Neural cell (in vitro differentiated cells): ENCODE measurements around the gene MEIOB. TPM values are rescaled to one million over a fixed set of nuclear protein-coding genes. Genes with fewer than 3 reads are reported as not detected.

ENCODE experiments used
- H2AFZ ChIP-seq: fragments of 200-600, 300-800 bp; sonication (generic), shearing (Covaris generic); 2 replicates; pipeline ENCODE4 v1.6.0; 2014; ENCODE audit warnings: low read depth, mild to moderate bottlenecking, antibody characterized with exemption, low read length, moderate library complexity
- H3F3A ChIP-seq: fragments of 200-600 bp; shearing (Covaris generic); 2 replicates; pipeline ENCODE4 v1.6.1; 2016; ENCODE audit warnings: mild to moderate bottlenecking, moderate library complexity, mixed read lengths, antibody characterized with exemption, low read length; ENCODE audit not compliant: insufficient read depth, poor library complexity, severe bottlenecking
- H3K27ac ChIP-seq: fragments of 200-600, 300-800 bp; sonication (generic), shearing (Covaris generic); 2 replicates; pipeline ENCODE4 v1.5.1; 2014; ENCODE audit warnings: mild to moderate bottlenecking, low read length, moderate library complexity
- H3K27me3 ChIP-seq: fragments of 300-800, 200-600 bp; sonication (generic), shearing (Covaris generic); 2 replicates; pipeline ENCODE4 v1.6.0; 2014; ENCODE audit warnings: mild to moderate bottlenecking, low read depth, low read length, moderate library complexity; ENCODE audit not compliant: insufficient read depth
- H3K36me3 ChIP-seq: fragments of 300-800, 200-600 bp; sonication (generic), shearing (Covaris generic); 2 replicates; pipeline ENCODE4 v1.5.1; 2014; ENCODE audit warnings: mild to moderate bottlenecking, antibody characterized with exemption, low read length, moderate library complexity; ENCODE audit not compliant: insufficient read depth
- H3K4me2 ChIP-seq: fragments of 300-800, 200-600 bp; sonication (generic), shearing (Covaris generic); 2 replicates; pipeline ENCODE4 v1.6.0; 2014; ENCODE audit warnings: mild to moderate bottlenecking, low read length
- H3K4me3 ChIP-seq: fragments of 300-800, 200-600 bp; sonication (generic), shearing (Covaris generic); 2 replicates; pipeline ENCODE4 v1.5.1; 2014; ENCODE audit warnings: mild to moderate bottlenecking, low read length, moderate library complexity
- H3K79me2 ChIP-seq: fragments of 200-600 bp; shearing (Covaris generic); replicated peaks from 2 replicates; pipeline ENCODE4 v1.6.0; 2014; ENCODE audit warnings: mild to moderate bottlenecking, low read length, moderate library complexity; ENCODE audit not compliant: insufficient read depth
- H3K9ac ChIP-seq: fragments of 300-800, 200-600 bp; sonication (generic), shearing (Covaris generic); 2 replicates; pipeline ENCODE4 v1.6.1; 2016; ENCODE audit warnings: mild to moderate bottlenecking, low read length, mixed read lengths
- H3K9me2 ChIP-seq: fragments of 200-600 bp; shearing (Covaris generic); 2 replicates; pipeline ENCODE4 v1.6.1; 2016; ENCODE audit warnings: mild to moderate bottlenecking, low read length, mixed read lengths; ENCODE audit not compliant: insufficient read depth
- H3K9me3 ChIP-seq: fragments of 200-600, 300-800 bp; sonication (generic), shearing (Covaris generic); 2 replicates; pipeline ENCODE4 v1.6.1; 2016; ENCODE audit warnings: mild to moderate bottlenecking, mixed run types, low read length, moderate library complexity, mixed read lengths
- H4K20me1 ChIP-seq: fragments of 200-600 bp; shearing (Covaris generic); 2 replicates; pipeline ENCODE4 v1.6.1; 2016; ENCODE audit warnings: mild to moderate bottlenecking, mixed run types; ENCODE audit not compliant: insufficient read depth
- EP300 ChIP-seq: fragments of 450-650 bp; conservative IDR thresholded peaks from 2 replicates; pipeline ENCODE4 v1.6.1; 2014; ENCODE audit warnings: antibody characterized with exemption, mild to moderate bottlenecking, moderate library complexity; ENCODE audit not compliant: poor library complexity, severe bottlenecking
- EZH2 ChIP-seq: fragments of 200-600, 300-800 bp; shearing (Covaris generic), sonication (generic); IDR thresholded peaks from 2 replicates; pipeline ENCODE4 v1.6.1; 2014; ENCODE audit warnings: antibody characterized with exemption, low read length, borderline replicate concordance, mild to moderate bottlenecking; ENCODE audit not compliant: insufficient read depth, poor library complexity, severe bottlenecking
- MXI1 ChIP-seq: fragments of 450-650 bp; conservative IDR thresholded peaks from 2 replicates; pipeline ENCODE4 v1.6.1; 2014; ENCODE audit warnings: antibody characterized with exemption, mild to moderate bottlenecking; ENCODE audit not compliant: poor library complexity, severe bottlenecking
- POLR2AphosphoS5 ChIP-seq: IDR thresholded peaks from 2 replicates; pipeline ENCODE4 v1.6.1; 2012
- RAD21 ChIP-seq: fragments of 450-650 bp; conservative IDR thresholded peaks from 2 replicates; pipeline ENCODE4 v1.6.1; 2014; ENCODE audit warnings: antibody characterized with exemption, mild to moderate bottlenecking, moderate library complexity
- SMC3 ChIP-seq: fragments of 450-650 bp; conservative IDR thresholded peaks from 2 replicates; pipeline ENCODE4 v1.6.1; 2014; ENCODE audit warnings: antibody characterized with exemption, mild to moderate bottlenecking, moderate library complexity; ENCODE audit not compliant: poor library complexity
- TAF1 ChIP-seq: IDR thresholded peaks from 2 replicates; pipeline ENCODE4 v1.6.1; 2012; ENCODE audit warnings: low read depth
- polyA plus RNA-seq: library from polyadenylated mRNA; depleted of rRNA; stranded (reverse); fragments of >200 nt; gene quantifications from 2 replicates; pipeline ENCODE4 v1.2.3, GENCODE V29; 2014
- TF ChIP-seq, protein P1 (sequence below): fragments of 450-650 bp; IDR thresholded peaks from 2 replicates; pipeline ENCODE4 v1.5.1; 2014; ENCODE audit warnings: antibody characterized with exemption, mild to moderate bottlenecking, moderate library complexity; ENCODE audit not compliant: poor library complexity, severe bottlenecking
- TF ChIP-seq, protein P2 (sequence below): IDR thresholded peaks from 2 replicates; pipeline ENCODE4 v1.6.1; 2012; ENCODE audit warnings: borderline replicate concordance

Gene MEIOB
- polyA plus RNA-seq, 1 donor from 2014 or later = not detected

DNA sequence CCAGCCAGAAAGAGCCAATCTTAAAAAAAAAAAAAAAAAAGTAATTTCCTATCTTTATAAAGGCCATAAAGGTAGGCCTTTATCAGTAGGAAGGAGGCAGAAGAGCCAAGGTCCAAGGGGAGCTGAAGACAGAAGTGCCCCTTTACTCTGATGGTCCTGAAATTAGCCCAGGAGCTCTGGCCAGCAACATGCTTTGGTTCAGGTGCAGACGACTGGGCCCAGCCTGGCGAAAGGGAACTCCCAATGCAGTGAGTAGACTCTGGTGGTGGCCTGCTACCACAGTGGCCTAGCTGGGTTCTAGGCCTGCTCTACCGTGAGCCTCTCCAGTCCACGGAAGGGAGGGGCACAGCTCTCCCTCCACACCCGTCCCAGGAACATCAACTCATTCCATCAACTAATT lies 23.1 kb upstream of the MEIOB start:
- TF ChIP-seq SMC3 = no peak
- no peak for TF ChIP-seq RAD21
- no peak for TF ChIP-seq MXI1
- no peak for TF ChIP-seq EP300
- no peak for TF ChIP-seq EZH2
- TF ChIP-seq, protein P1, sequence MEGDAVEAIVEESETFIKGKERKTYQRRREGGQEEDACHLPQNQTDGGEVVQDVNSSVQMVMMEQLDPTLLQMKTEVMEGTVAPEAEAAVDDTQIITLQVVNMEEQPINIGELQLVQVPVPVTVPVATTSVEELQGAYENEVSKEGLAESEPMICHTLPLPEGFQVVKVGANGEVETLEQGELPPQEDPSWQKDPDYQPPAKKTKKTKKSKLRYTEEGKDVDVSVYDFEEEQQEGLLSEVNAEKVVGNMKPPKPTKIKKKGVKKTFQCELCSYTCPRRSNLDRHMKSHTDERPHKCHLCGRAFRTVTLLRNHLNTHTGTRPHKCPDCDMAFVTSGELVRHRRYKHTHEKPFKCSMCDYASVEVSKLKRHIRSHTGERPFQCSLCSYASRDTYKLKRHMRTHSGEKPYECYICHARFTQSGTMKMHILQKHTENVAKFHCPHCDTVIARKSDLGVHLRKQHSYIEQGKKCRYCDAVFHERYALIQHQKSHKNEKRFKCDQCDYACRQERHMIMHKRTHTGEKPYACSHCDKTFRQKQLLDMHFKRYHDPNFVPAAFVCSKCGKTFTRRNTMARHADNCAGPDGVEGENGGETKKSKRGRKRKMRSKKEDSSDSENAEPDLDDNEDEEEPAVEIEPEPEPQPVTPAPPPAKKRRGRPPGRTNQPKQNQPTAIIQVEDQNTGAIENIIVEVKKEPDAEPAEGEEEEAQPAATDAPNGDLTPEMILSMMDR = no peak

DNA sequence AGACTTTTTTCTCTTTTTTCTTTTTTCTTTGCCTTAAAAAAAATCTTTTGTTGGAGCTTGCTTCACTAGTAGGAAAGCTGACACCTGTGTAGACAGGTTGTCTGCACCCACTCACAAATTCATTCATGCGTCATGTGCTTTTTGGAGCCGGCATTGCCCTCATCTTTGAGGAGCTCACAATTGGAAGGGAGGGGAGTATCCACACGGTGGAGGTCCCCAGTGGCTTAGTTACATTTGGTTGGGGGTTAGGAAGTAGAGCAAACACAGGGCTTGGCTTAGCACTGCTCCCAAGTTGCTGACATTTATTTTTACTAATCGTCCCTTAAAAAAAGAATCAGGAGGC lies 18.7 kb upstream of the MEIOB start:
- TF ChIP-seq POLR2AphosphoS5 = no peak
- TF ChIP-seq EZH2 = no peak
- no peak for TF ChIP-seq MXI1
- TF ChIP-seq, protein P1 = no peak
- TF ChIP-seq EP300 = no peak
- TF ChIP-seq TAF1 = no peak
- no peak for TF ChIP-seq SMC3
- TF ChIP-seq, protein P2, sequence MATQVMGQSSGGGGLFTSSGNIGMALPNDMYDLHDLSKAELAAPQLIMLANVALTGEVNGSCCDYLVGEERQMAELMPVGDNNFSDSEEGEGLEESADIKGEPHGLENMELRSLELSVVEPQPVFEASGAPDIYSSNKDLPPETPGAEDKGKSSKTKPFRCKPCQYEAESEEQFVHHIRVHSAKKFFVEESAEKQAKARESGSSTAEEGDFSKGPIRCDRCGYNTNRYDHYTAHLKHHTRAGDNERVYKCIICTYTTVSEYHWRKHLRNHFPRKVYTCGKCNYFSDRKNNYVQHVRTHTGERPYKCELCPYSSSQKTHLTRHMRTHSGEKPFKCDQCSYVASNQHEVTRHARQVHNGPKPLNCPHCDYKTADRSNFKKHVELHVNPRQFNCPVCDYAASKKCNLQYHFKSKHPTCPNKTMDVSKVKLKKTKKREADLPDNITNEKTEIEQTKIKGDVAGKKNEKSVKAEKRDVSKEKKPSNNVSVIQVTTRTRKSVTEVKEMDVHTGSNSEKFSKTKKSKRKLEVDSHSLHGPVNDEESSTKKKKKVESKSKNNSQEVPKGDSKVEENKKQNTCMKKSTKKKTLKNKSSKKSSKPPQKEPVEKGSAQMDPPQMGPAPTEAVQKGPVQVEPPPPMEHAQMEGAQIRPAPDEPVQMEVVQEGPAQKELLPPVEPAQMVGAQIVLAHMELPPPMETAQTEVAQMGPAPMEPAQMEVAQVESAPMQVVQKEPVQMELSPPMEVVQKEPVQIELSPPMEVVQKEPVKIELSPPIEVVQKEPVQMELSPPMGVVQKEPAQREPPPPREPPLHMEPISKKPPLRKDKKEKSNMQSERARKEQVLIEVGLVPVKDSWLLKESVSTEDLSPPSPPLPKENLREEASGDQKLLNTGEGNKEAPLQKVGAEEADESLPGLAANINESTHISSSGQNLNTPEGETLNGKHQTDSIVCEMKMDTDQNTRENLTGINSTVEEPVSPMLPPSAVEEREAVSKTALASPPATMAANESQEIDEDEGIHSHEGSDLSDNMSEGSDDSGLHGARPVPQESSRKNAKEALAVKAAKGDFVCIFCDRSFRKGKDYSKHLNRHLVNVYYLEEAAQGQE = no peak
- no peak for TF ChIP-seq RAD21
- Histone ChIP-seq H3K9ac (no peak overlapping the region), H4K20me1 (no peaks in the 10 kb centered on the region), H3K36me3 (no peaks in the 10 kb centered on the region), H3K9me2 (no peaks in the 10 kb centered on the region), H3K27me3 (no peaks in the 10 kb centered on the region), H3K4me2 (no peak overlapping the region), H3K4me3 (no peak overlapping the region), H3K9me3 (no peaks in the 10 kb centered on the region), H2AFZ (no peak overlapping the region), H3F3A (no peaks in the 10 kb centered on the region), H3K27ac (no peak overlapping the region), H3K79me2 (no peaks in the 10 kb centered on the region)

More for the DNA sequence above, 23.1 kb upstream of the MEIOB start:
- Histone ChIP-seq H3K79me2 (no peaks in the 10 kb centered on the region), H3K4me3 (no peak overlapping the region), H3K9me2 (no peaks in the 10 kb centered on the region), H4K20me1 (no peaks in the 10 kb centered on the region), H3K27ac (no peak overlapping the region), H3K9me3 (no peaks in the 10 kb centered on the region), H3K27me3 (no peaks in the 10 kb centered on the region), H3K36me3 (no peaks in the 10 kb centered on the region), H3K9ac (no peak overlapping the region), H2AFZ (no peak overlapping the region), H3K4me2 (no peak overlapping the region), H3F3A (no peaks in the 10 kb centered on the region)
